Esophagus squamous epithelium (tissue), 5 donors: ENCODE measurements around the gene MCIDAS. TPM values are rescaled to one million over a fixed set of nuclear protein-coding genes. Genes with fewer than 3 reads are reported as not detected.

Experiments
- DNase-seq: peaks from one replicate; lab custom pipeline; 2025; lab: John Stamatoyannopoulos, UW
- H3K27ac ChIP-seq, 4 donors: fragments of 200-600 bp; sonication (generic); one replicate each; pipeline ENCODE4 v1.5.1; 2016 to 2019; ENCODE audit warnings: mild to moderate bottlenecking in 1 of 4
- H3K27me3 ChIP-seq, 4 donors: fragments of 200-600 bp; sonication (generic); 1 replicate in 3 of 4; 2 replicates in 1 of 4; pipeline versions ENCODE4 v1.5.1 to v1.6.0; 2017 to 2021; ENCODE audit warnings: antibody characterized with exemption in 1 of 4
- H3K36me3 ChIP-seq, 3 donors: fragments of 200-600 bp; sonication (generic); one replicate each; pipeline ENCODE4 v1.5.1; 2016 to 2019
- H3K4me1 ChIP-seq, 3 donors: fragments of 200-600 bp; sonication (generic); one replicate each; pipeline ENCODE4 v1.5.1; 2017 to 2019
- H3K4me3 ChIP-seq, 4 donors: fragments of 200-600 bp; sonication (generic); 1 replicate in 3 of 4; 2 replicates in 1 of 4; pipeline ENCODE4 v1.5.1; 2016 to 2019; ENCODE audit warnings: mild to moderate bottlenecking in 2 of 4, moderate library complexity in 1 of 4
- H3K9me3 ChIP-seq, 3 donors: fragments of 200-600 bp; sonication (generic); one replicate each; pipeline ENCODE4 v1.5.1; 2016 to 2019
- CTCF ChIP-seq, 6 experiments: fragments of 450-650 bp in 4 of 6; fragments of 200-600 bp in 2 of 6; sonication (generic) in 2 of 6; IDR thresholded peaks; one replicate each; pipeline ENCODE4 v1.5.1; 2016 to 2019; ENCODE audit warnings: antibody characterized with exemption in 6 of 6, mild to moderate bottlenecking in 4 of 6, moderate library complexity in 4 of 6
- POLR2A ChIP-seq, 4 donors: fragments of 450-650 bp; IDR thresholded peaks; one replicate each; pipeline ENCODE4 v1.6.1; 2017; ENCODE audit warnings: antibody characterized with exemption in 4 of 4, mild to moderate bottlenecking in 4 of 4, moderate library complexity in 3 of 4
- WGBS, 2 donors: methylation state at CpG; one replicate each; pipeline ENCODE4 v1.1.5; 2018; 5-methylcytosine and 5-hydroxymethylcytosine counted together
- intact Hi-C: fragments of 100-400 bp; cut with DNase I; formaldehyde crosslinking; loops from one replicate; pipeline ENCODE4 v1.15.0; 2022
- total RNA-seq, 4 donors: library from RNA; depleted of rRNA; stranded (reverse); fragments of >200 nt; gene quantifications; one replicate each; pipeline ENCODE4 v1.1.0, GENCODE V29; 2016
- donor health status: DM: yes; HTN: yes; CAD: no.

The MCIDAS gene
- total RNA-seq, 4 donors from 2014 or later: not detected

DNA sequence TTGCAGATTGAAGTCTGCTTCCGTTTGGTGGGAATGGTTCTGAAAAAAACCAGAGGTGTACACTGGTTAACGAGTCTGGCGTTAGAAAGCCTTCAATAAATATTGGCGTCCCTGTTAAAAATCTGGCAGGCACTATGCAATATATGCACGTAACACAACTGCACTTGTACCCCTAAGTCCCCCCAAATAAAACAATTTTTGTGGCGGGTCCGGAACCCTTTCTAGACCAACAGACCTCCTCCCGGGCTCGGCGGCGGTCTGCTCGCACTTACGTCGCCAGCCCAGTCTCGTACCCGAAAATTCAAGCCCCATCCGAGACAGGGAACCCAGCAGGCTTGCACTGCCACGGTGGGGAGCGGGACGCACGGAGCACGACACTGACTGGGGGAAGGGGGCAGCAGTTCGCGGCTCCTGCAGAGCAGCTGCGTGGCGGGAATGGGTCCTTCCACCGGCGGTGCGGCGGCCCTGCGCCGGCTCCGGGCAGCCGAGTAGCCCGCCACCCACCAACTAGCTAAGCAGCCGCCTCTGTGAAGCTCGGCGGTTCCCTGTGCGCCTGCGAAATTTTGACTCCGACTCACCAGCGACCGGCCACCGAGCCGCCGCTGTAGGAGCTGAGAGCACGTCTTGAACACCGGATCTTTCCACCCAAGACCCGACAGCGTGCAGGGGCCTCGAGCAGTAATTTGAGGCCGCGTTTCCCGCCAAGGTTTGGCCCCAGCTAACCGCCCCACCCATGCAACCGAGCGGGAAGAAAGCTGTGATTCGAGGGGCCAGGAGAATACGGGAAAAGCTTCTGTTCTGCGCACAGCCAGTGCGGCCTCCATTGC, 3.9 kb downstream of the MCIDAS start:
- H3K4me1 ChIP-seq: peaks cover 17 to 51% (median 22%) of the 10 kb centered on the region in 3 donors

GRCh38 chr5:55222092-55222984, 4.8 kb downstream of the MCIDAS start:
- DNase-seq: no peak
- Histone ChIP-seq H3K4me1 (peaks cover 12 to 44% (median 17%) of the 10 kb centered on the region in 3 donors), H3K9me3 (no peaks in the 10 kb centered on the region), H3K36me3 (no peaks in the 10 kb centered on the region), H3K4me3 (no peak overlapping the region), H3K27ac (no peak overlapping the region), H3K27me3 (peaks cover 0 to 98% (median 29%) of the 10 kb centered on the region in 4 donors)
- TF ChIP-seq CTCF (IDR thresholded peaks at IDR 0.05) (no peak), POLR2A (IDR thresholded peaks at IDR 0.05) (no peak)
- intact Hi-C loops: no loop called here
- WGBS, 2 donors: 46 to 54% methylated on average over 19 to 24 of the region's 30 CpGs

More for the DNA sequence above, 3.9 kb downstream of the MCIDAS start:
- no peak for DNase-seq
- H3K27me3 ChIP-seq: peaks cover 0 to 98% (median 35%) of the 10 kb centered on the region in 4 donors
- TF ChIP-seq CTCF (IDR thresholded peaks at IDR 0.05) (no peak), POLR2A (IDR thresholded peaks at IDR 0.05) (no peak)
- H3K9me3 ChIP-seq: no peaks in the 10 kb centered on the region
- 48 to 53% methylated on average over 17 to 25 of the region's 61 CpGs for WGBS, 2 donors
- intact Hi-C loops: no loop called here
- H3K4me3 ChIP-seq: peak overlapping the region in 1 of 4 donors; percentile 27
- H3K36me3 ChIP-seq: no peaks in the 10 kb centered on the region
- H3K27ac ChIP-seq: no peak overlapping the region

- Histone ChIP-seq H3K4me3 (peak overlapping the region; percentile 3 to 57 (median 32)), H3K4me1 (peaks cover 0 to 32% (median 8%) of the 10 kb centered on the region in 3 donors), H3K36me3 (no peaks in the 10 kb centered on the region), H3K9me3 (no peaks in the 10 kb centered on the region), H3K27ac (no peak overlapping the region), H3K27me3 (peaks cover 0 to 81% (median 27%) of the 10 kb centered on the region in 4 donors)
- no peak for DNase-seq
- intact Hi-C loops: no loop called here
- TF ChIP-seq CTCF (IDR thresholded peaks at IDR 0.05): no peak
- TF ChIP-seq POLR2A (IDR thresholded peaks at IDR 0.05): no peak
- 14 to 43% methylated on average over 3 to 25 of the region's 62 CpGs for WGBS, 2 donors
Observed at GRCh38 chr5:55220433-55221185, 6.5 kb downstream of the MCIDAS start.

DNA sequence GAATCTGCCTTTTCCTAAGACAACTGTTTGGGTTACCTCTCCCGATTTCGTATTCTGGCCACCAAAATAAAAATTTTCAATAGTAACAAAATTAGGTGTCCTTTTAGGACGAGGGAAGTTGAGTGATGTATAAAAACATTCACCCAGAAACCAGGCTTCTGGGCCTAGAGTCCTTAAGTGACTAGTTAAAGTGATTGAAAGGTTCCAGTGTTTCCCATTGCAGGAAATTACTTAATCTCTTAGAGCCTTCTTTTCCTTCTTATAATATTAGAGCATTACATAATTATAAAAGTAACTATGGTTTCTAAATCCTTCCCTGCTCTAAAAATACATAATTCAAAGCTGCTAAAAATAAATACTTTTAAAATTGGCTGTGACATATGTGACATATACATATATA, 7.3 kb downstream of the MCIDAS start:
- no peak for DNase-seq
- TF ChIP-seq POLR2A (IDR thresholded peaks at IDR 0.05) (no peak), CTCF (IDR thresholded peaks at IDR 0.05) (no peak)
- Histone ChIP-seq H3K4me3 (no peak overlapping the region), H3K27ac (no peak overlapping the region), H3K9me3 (no peaks in the 10 kb centered on the region), H3K27me3 (peaks cover 0 to 72% (median 25%) of the 10 kb centered on the region in 4 donors), H3K4me1 (peaks cover 0 to 32% (median 8%) of the 10 kb centered on the region in 3 donors), H3K36me3 (no peaks in the 10 kb centered on the region)
- intact Hi-C loops: no loop called here
- WGBS, 2 donors: 83 to 84% methylated on average over 3 of the region's 3 CpGs
